CD14-positive monocyte (primary cell): Measurements from ENCODE around the gene NEK4. TPM values are rescaled to one million over a fixed set of nuclear protein-coding genes. Genes with fewer than 3 reads are reported as not detected.
A peak's percentile ranks its signal among the peaks of the same experiment; 100 is the strongest.

Experiments used
- DNase-seq, 3 donors: peaks; one replicate each; pipeline ENCODE4 v3.0.0-alpha.2; 2011 to 2022
- H2AFZ ChIP-seq: 2 replicates; pipeline ENCODE4 v1.6.0; 2012; ENCODE audit warnings: mild to moderate bottlenecking, low read depth, low read length, inconsistent platforms; ENCODE audit not compliant: insufficient read depth, poor library complexity, severe bottlenecking
- H3K27ac ChIP-seq, 2 donors: 1 replicate in 1 of 2; 2 replicates in 1 of 2; pipeline ENCODE4 v1.5.1; 2012 to 2013; ENCODE audit warnings: low read length in 2 of 2, control low read depth in 1 of 2, inconsistent platforms in 1 of 2, low read depth in 1 of 2, mild to moderate bottlenecking in 1 of 2
- H3K27me3 ChIP-seq, 2 donors: one replicate each; pipeline versions ENCODE4 v1.6.0 to v1.6.1; 2011 to 2013; ENCODE audit warnings: low read length in 2 of 2; ENCODE audit not compliant: control insufficient read depth in 2 of 2, insufficient read depth in 2 of 2
- H3K36me3 ChIP-seq, 2 donors: replicated peaks in 1 of 2; 1 replicate in 1 of 2; 2 replicates in 1 of 2; pipeline versions ENCODE4 v1.5.1 to v1.6.1; 2012 to 2013; ENCODE audit warnings: low read length in 2 of 2, control low read depth in 1 of 2, inconsistent platforms in 1 of 2, mild to moderate bottlenecking in 1 of 2; ENCODE audit not compliant: insufficient read depth in 2 of 2, control insufficient read depth in 1 of 2
- H3K4me1 ChIP-seq, 2 donors: 1 replicate in 1 of 2; 2 replicates in 1 of 2; pipeline versions ENCODE4 v1.5.1 to v1.6.1; 2012 to 2013; ENCODE audit warnings: low read length in 2 of 2, control low read depth in 1 of 2, inconsistent platforms in 1 of 2, mild to moderate bottlenecking in 1 of 2, moderate library complexity in 1 of 2; ENCODE audit not compliant: insufficient read depth in 2 of 2, control insufficient read depth in 1 of 2
- H3K4me2 ChIP-seq: replicated peaks from 2 replicates; pipeline ENCODE3; 2012; ENCODE audit warnings: low read length, moderate library complexity, mild to moderate bottlenecking; ENCODE audit not compliant: poor library complexity, severe bottlenecking; ENCODE audit errors: extremely low read depth
- H3K4me3 ChIP-seq, 3 experiments: fragments of 200-600 bp in 1 of 3; sonication (generic) in 1 of 3; replicated peaks in 1 of 3; 1 replicate in 2 of 3; 2 replicates in 1 of 3; pipeline ENCODE4 v1.5.1; 2011 to 2013; ENCODE audit warnings: low read length in 3 of 3, mild to moderate bottlenecking in 3 of 3, control low read depth in 2 of 3, low read depth in 2 of 3, inconsistent platforms in 1 of 3, moderate library complexity in 1 of 3
- H3K79me2 ChIP-seq: 2 replicates; pipeline ENCODE4 v1.6.0; 2012; ENCODE audit warnings: mild to moderate bottlenecking, control low read depth, inconsistent platforms, low read length, moderate library complexity; ENCODE audit not compliant: insufficient read depth
- H3K9ac ChIP-seq: 2 replicates; pipeline ENCODE4 v1.6.0; 2017; ENCODE audit warnings: low read length, mild to moderate bottlenecking; ENCODE audit not compliant: insufficient read depth, poor library complexity, severe bottlenecking
- H3K9me3 ChIP-seq, 2 donors: replicated peaks in 1 of 2; 1 replicate in 1 of 2; 2 replicates in 1 of 2; pipeline versions ENCODE4 v1.5.1 to v1.6.1; 2012 to 2013; ENCODE audit warnings: low read length in 2 of 2, control low read depth in 1 of 2; ENCODE audit not compliant: control insufficient read depth in 1 of 2, insufficient read depth in 1 of 2
- H4K20me1 ChIP-seq: 2 replicates; pipeline ENCODE4 v1.6.0; 2012; ENCODE audit warnings: mild to moderate bottlenecking, low read length, control low read depth, moderate library complexity; ENCODE audit not compliant: insufficient read depth
- H3K27ac Mint-ChIP-seq, 7 donors: one replicate each; pipeline ENCODE4 v1.8.0; 2020; ENCODE audit warnings: mild to moderate bottlenecking in 7 of 7, mixed read lengths in 7 of 7, moderate library complexity in 6 of 7, inconsistent platforms in 2 of 7
- H3K27me3 Mint-ChIP-seq, 3 donors: one replicate each; pipeline ENCODE4 v1.8.0; 2021 to 2022; ENCODE audit warnings: low read depth in 3 of 3, mild to moderate bottlenecking in 3 of 3, mixed read lengths in 3 of 3, moderate library complexity in 3 of 3, inconsistent platforms in 1 of 3
- H3K36me3 Mint-ChIP-seq, 2 donors: one replicate each; pipeline ENCODE4 v1.8.0; 2020; ENCODE audit warnings: mixed read lengths in 2 of 2, inconsistent platforms in 1 of 2, mild to moderate bottlenecking in 1 of 2
- H3K4me1 Mint-ChIP-seq: one replicate; pipeline ENCODE4 v1.8.0; 2020; ENCODE audit warnings: mild to moderate bottlenecking, mixed read lengths
- H3K4me3 Mint-ChIP-seq, 2 donors: one replicate each; pipeline ENCODE4 v1.8.0; 2020; ENCODE audit warnings: mild to moderate bottlenecking in 2 of 2, mixed read lengths in 2 of 2, moderate library complexity in 1 of 2
- H3K9me3 Mint-ChIP-seq, 7 donors: one replicate each; pipeline ENCODE4 v1.8.0; 2020 to 2022; ENCODE audit warnings: mixed read lengths in 7 of 7, mild to moderate bottlenecking in 6 of 7, moderate library complexity in 6 of 7, inconsistent platforms in 2 of 7
- WGBS: methylation state at CpG from one replicate; pipeline ENCODE4 v1.1.5; 2013; ENCODE audit warnings: missing lambda C conversion rate; ENCODE audit not compliant: insufficient coverage; 5-methylcytosine and 5-hydroxymethylcytosine counted together
- intact Hi-C, 2 donors: fragments of 100-400 bp; cut with micrococcal nuclease; formaldehyde crosslinking; loops; one replicate each; pipeline versions ENCODE4 v1.15.0 to v1.15.1; 2023
- polyA plus RNA-seq, 3 donors: library from polyadenylated mRNA; depleted of rRNA in 1 of 3; unstranded in 2 of 3; stranded (reverse) in 1 of 3; fragments of 300-500 nt in 2 of 3; fragments of >200 nt in 1 of 3; fragmentation: Illumina TruSeq in 2 of 3; gene quantifications; 1 replicate in 2 of 3; 2 replicates in 1 of 3; pipeline ENCODE4 v1.2.3, GENCODE V29; 2012 to 2021
- TF ChIP-seq, protein P1 (sequence below): fragments of 200-600 bp; IDR thresholded peaks from one replicate; pipeline ENCODE4 v1.8.0; 2022; ENCODE audit warnings: antibody characterized with exemption, mild to moderate bottlenecking

NEK4 gene
- polyA plus RNA-seq, 3 donors, result 13.7 to 17.5 (median 17.4) TPM

DNA sequence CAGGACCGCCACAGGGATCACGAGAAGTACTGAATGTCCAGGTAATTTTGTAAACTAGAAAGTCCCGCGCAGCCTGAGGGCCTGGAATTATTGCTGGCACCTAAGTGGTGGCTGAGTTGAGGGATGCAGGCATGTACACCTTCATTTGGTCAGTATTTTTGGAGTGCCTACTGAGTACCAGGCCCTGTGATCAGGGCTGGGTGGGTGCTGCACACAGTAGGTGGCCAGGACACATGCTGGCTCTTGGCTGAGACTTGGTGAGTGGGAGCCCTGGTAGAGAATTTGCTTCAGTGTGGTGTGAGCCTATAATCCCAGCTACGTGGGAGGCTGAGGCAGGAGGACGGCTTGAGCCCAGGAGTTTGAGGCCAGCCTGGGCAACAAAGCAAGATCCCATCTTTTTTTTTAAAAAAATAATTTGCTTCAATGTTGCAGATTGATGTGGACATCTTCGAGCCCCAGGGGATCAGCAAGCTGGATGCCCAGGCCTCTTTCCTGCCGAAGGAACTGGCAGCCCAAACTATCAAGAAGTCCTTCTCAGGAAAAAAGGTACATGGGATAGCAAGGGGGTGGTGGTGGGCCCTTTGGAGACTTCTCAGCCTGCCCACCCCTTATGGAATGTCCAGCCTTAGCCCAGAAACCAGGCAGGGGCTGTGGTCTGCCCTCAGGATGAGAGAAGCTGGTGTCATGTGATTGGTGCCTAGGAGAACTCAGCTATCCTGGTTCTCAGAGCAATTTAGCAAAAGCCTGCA, 9.3 kb upstream of the NEK4 start:
- H3K36me3 Mint-ChIP-seq, result peaks cover 2 to 7% of the 10 kb centered on the region in 2 donors
- H3K9me3 ChIP-seq, result no peaks in the 10 kb centered on the region
- TF ChIP-seq, protein P1, sequence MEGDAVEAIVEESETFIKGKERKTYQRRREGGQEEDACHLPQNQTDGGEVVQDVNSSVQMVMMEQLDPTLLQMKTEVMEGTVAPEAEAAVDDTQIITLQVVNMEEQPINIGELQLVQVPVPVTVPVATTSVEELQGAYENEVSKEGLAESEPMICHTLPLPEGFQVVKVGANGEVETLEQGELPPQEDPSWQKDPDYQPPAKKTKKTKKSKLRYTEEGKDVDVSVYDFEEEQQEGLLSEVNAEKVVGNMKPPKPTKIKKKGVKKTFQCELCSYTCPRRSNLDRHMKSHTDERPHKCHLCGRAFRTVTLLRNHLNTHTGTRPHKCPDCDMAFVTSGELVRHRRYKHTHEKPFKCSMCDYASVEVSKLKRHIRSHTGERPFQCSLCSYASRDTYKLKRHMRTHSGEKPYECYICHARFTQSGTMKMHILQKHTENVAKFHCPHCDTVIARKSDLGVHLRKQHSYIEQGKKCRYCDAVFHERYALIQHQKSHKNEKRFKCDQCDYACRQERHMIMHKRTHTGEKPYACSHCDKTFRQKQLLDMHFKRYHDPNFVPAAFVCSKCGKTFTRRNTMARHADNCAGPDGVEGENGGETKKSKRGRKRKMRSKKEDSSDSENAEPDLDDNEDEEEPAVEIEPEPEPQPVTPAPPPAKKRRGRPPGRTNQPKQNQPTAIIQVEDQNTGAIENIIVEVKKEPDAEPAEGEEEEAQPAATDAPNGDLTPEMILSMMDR, result no peak
- peaks cover 61% of the 10 kb centered on the region for H3K4me1 Mint-ChIP-seq
- no peaks in the 10 kb centered on the region for H3K79me2 ChIP-seq
- peaks cover 0 to 3% (median 0%) of the 10 kb centered on the region in 7 donors for H3K9me3 Mint-ChIP-seq
- no peak overlapping the region for H3K4me2 ChIP-seq
- intact Hi-C loops, result loop anchor here in 1 of 2 donors (5.0 kb wide), 1 partner anchor 33 kb away; no protein-coding TSS in a partner anchor
- H3K27me3 ChIP-seq, result no peaks in the 10 kb centered on the region
- H3K9ac ChIP-seq, result peak overlapping the region; percentile 54
- no peak for DNase-seq
- peaks cover 46 to 60% of the 10 kb centered on the region in 2 donors for H3K4me1 ChIP-seq
- peak overlapping the region; percentile 18 for H2AFZ ChIP-seq
- H3K36me3 ChIP-seq, result no peaks in the 10 kb centered on the region
- no peak overlapping the region for H3K4me3 Mint-ChIP-seq
- peak overlapping the region; percentile 92 to 95 for H3K27ac ChIP-seq
- H4K20me1 ChIP-seq, result no peaks in the 10 kb centered on the region
- H3K27ac Mint-ChIP-seq, result peak overlapping the region; percentile 95 to 99 (median 97)
- no peak overlapping the region for H3K4me3 ChIP-seq
- H3K27me3 Mint-ChIP-seq, result peaks cover 4 to 10% (median 6%) of the 10 kb centered on the region in 3 donors
- WGBS, result 78% methylated on average over 4 of the region's 8 CpGs

DNA sequence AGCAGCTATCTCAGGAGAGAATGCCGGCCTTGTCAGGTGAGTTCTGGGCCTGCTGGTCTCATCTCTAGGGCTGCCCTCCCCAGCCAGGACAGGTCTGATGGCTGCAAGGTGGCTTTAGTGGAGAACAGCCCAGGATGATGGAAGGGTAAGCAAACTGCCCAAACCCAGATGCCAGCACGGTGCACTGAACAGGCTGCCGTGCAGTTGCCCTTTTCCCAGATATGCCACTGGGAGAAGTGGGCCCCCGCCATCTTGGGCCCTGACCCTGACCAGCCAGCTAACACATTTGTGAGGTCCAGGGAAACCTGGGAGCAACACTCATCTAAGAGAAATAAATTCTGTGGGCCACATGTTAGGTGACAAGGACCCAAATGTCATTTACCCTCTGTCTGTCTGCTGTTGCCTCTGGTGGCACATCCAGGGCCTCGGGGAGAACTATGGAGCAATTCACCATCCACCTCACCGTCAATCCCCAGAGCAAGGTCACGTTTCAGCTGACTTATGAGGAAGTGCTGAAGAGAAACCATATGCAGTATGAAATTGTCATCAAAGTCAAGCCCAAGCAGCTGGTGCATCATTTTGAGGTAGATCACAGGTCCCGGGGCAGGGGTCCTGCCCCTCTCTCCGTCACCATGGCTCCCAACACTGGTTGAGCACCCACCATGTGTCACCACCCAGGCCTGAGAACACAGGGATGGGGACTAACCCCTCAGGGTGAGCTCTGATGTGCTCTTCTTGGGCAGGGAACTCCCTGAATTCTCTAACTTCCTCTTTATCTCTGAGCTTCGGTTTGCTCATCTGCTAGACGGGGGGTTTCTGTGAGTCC, 8.5 kb upstream of the NEK4 start:
- Histone ChIP-seq H3K4me3 (no peak overlapping the region), H3K4me2 (no peak overlapping the region), H3K9ac (peak overlapping the region; percentile 54), H3K27me3 (no peaks in the 10 kb centered on the region), H3K4me1 (peaks cover 52 to 65% of the 10 kb centered on the region in 2 donors), H3K27ac (peak overlapping the region; percentile 92 to 95), H2AFZ (peak overlapping the region; percentile 18), H3K79me2 (no peaks in the 10 kb centered on the region), H3K36me3 (no peaks in the 10 kb centered on the region), H4K20me1 (no peaks in the 10 kb centered on the region), H3K9me3 (no peaks in the 10 kb centered on the region)
- Mint-ChIP-seq H3K27me3 (peaks cover 4 to 6% (median 5%) of the 10 kb centered on the region in 3 donors), H3K4me1 (peaks cover 67% of the 10 kb centered on the region), H3K4me3 (peak overlapping the region in 1 of 2 donors; percentile 5), H3K9me3 (peaks cover 0 to 3% (median 0%) of the 10 kb centered on the region in 7 donors), H3K27ac (peak overlapping the region; percentile 95 to 99 (median 97)), H3K36me3 (peaks cover 2 to 8% of the 10 kb centered on the region in 2 donors)
- TF ChIP-seq, protein P1, result no peak
- DNase-seq, result peak; percentile 85 to 97 (median 90)
- intact Hi-C loops, result no loop called here
- 83% methylated on average over 5 of the region's 11 CpGs for whole genome bisulfite sequencing
